ENCODE data around the gene MTSS2.

MTSS2 gene

DNA sequence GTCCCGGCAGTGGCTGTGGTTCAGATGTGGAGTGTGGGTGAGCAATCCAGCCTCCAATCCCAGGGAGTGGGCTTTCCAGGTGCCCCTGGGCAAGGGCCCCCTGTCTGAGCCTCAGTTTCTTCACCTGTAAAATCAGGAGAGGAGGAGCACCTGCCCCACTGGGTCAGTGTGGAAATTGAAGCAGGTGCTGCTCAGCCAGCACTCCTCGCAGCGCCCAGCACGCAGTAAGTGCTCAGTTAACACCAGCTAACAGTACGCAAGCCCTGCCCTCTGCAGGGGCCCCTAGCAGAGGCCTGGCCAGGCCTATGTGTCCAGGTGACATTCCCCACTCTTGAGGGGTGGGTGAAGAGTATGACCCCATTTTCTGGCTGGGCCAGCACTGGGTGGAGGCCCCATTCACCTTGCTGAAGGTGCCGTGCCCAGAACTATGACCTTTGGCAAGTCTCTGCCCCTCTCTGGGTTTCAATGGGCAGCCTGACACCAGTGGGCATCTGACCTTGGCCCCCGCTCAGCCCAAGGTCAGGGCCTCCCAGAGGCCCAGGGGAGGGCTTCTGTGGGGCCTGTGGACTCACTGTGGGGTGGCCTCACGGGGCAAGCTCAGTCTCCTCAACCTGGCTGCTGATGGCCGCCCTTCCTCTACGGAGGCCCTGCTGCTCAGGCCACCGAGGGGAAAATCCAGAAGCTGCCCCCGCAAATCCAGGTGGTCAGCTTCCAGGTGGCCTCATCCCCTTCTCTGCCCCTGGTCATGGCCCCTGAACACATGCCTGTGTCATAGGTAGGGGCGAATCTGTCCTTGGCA lies 2.5 kb downstream of the MTSS2 start:
- DNase-seq = no peak
- no peaks in the 10 kb centered on the region for H3K9me3 ChIP-seq
- TF ChIP-seq, protein P1, sequence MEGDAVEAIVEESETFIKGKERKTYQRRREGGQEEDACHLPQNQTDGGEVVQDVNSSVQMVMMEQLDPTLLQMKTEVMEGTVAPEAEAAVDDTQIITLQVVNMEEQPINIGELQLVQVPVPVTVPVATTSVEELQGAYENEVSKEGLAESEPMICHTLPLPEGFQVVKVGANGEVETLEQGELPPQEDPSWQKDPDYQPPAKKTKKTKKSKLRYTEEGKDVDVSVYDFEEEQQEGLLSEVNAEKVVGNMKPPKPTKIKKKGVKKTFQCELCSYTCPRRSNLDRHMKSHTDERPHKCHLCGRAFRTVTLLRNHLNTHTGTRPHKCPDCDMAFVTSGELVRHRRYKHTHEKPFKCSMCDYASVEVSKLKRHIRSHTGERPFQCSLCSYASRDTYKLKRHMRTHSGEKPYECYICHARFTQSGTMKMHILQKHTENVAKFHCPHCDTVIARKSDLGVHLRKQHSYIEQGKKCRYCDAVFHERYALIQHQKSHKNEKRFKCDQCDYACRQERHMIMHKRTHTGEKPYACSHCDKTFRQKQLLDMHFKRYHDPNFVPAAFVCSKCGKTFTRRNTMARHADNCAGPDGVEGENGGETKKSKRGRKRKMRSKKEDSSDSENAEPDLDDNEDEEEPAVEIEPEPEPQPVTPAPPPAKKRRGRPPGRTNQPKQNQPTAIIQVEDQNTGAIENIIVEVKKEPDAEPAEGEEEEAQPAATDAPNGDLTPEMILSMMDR (IDR thresholded peaks at IDR 0.05; ENCODE audit: low read depth, low read length) = no peak
- H3K27me3 ChIP-seq = no peaks in the 10 kb centered on the region
- peaks cover 32% of the 10 kb centered on the region for H3K4me1 ChIP-seq
- H3K36me3 ChIP-seq = peaks cover 25% of the 10 kb centered on the region
- peak overlapping the region; percentile 88; the same call in 1 of the 2 replicates for H3K4me3 ChIP-seq (ENCODE audit: low read depth, low read length)

DNA sequence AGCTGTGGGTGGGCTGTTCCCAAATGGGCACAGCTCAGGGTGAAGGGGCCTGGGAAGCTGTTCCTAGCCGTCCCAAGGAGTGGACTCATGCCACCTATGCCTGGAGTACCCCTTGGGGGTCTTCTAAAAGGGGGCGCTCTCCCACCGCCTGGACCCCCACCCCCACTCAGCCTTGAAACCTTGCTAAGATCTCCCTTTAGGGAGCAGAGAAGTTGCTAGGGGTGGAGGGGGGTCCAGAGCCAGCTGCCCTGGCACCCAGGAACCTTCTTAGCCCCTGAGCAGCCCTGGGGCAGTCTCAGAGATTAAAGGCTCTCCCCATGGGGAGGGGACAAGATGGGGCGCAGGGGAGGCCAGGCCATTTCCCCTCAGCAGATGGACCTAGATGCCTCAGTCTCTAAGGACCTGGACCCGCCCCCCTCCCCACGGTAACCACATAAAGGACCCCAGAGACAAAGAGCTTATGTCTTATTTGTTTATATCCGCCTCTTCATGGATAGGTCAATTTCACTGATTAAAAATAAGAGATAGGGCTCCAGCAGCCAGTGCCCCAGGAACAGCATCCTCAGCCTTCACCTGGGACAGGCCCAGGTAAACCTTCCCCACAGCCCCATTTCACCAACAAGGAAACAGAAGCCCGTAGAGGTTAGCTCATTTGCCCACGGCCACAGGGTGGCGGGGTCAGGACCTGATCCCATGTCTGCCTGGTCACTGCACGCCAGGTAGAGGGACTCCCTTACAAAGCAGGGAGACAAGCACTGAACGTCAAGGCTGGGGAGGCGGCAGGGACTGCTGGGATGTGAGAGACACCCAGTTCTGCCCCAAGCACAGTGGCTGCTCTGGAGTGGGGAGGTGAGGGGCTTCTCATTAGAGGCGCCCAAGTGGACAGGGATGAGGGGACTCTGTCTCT lies 3.4 kb downstream of the MTSS2 start:
- Histone ChIP-seq H3K4me3 (ENCODE audit: low read depth, low read length) (no peak overlapping the region), H3K4me1 (peaks cover 24% of the 10 kb centered on the region), H3K36me3 (peaks cover 34% of the 10 kb centered on the region), H3K9me3 (no peaks in the 10 kb centered on the region), H3K27me3 (no peaks in the 10 kb centered on the region)
- DNase-seq = no peak
- TF ChIP-seq, protein P1 (IDR thresholded peaks at IDR 0.05; ENCODE audit: low read depth, low read length) = no peak

DNA sequence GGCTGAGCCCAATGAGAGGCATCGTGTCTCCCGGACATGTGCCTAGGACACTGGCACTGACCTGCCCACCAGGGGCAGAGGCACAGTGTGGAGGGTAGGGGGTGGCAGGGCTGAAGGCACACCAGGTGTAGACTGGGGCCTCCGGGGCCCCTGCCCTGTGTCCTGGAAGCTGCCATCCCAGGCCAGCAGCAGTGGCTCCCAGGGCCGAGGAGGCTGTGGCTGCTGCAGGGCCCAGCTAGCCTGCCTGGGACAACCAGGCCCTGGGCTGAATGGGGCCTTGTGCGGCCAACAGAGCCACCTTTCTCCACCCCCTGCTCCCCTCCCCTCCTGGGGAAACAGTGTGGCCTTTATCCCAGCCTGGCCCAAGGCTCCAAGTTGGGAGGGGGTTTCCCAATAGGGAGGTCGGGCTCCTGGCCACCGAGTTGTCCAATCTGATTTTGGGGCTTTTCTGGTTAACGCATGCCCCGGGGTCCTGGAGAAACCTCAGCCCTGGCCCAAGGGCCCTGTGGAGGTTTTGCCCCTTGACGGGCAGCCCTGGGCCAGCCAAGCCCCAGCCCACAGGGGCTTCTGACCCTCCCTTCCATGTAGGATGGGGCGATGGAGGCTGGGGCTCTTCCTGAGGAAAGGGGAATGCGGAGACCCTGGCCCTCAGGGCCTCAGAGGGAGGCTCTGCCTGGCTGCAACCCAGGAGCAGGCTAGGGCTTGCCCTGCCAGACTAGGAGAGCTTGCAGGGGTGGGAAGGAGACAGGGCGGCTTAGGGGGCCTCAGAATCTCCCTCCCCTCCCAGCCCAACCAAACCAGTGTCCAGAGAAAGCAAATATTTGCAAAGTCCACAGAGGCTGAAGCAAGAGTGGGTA lies 4.2 kb downstream of the MTSS2 start:
- H3K27me3 ChIP-seq = no peaks in the 10 kb centered on the region
- H3K9me3 ChIP-seq = no peaks in the 10 kb centered on the region
- peaks cover 40% of the 10 kb centered on the region for H3K36me3 ChIP-seq
- TF ChIP-seq, protein P1 (IDR thresholded peaks at IDR 0.05; ENCODE audit: low read depth, low read length) = no peak
- DNase-seq = no peak
- H3K4me1 ChIP-seq = peaks cover 19% of the 10 kb centered on the region
- no peak overlapping the region for H3K4me3 ChIP-seq (ENCODE audit: low read depth, low read length)

DNA sequence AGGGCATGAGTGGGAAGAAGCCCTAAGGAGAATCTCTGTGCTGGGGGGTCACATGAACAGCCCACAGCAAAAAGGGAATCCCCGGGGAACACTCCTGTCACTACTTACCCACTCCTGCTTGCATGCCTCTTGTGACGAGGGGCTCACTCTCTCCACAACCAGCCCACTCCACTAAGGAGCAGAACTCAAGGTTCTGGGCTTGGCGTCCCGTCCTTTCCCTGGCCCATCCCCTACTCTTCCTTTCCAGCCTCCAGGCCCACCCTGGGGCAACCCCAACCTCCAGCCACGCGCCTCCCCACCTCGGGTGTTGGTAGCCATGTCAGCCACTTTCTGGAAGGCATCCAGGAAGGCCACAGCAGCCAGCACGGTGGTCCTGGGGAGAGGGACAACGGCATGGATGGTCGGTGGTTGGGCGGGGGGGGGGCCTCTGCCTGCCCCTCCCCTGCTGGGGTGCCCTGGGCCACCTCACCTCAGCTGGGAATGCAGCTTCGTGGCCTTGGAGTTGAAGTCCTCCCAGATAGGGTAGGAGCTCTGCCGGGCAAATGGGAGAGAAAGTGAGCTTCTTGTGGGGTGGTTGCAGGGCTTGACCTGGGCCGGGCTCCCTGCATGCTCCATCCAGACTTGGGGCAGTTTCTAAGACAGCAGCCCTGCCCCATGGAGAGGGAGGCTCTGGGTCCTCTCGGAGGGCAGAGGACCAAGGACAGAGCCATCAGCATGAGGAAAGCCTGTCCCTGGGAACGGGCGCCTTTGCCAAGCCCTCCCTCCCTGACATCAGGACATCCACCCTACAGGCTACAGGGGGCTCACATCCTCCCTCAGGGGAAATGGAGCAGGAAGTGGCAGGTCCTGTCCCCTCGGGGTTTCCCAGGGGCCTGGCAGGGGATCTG lies 5.1 kb downstream of the MTSS2 start:
- peaks cover 14% of the 10 kb centered on the region for H3K4me1 ChIP-seq
- no peak for DNase-seq
- no peak overlapping the region for H3K4me3 ChIP-seq (ENCODE audit: low read depth, low read length)
- H3K9me3 ChIP-seq = no peaks in the 10 kb centered on the region
- TF ChIP-seq, protein P1 (IDR thresholded peaks at IDR 0.05; ENCODE audit: low read depth, low read length) = no peak
- peaks cover 49% of the 10 kb centered on the region for H3K36me3 ChIP-seq
- H3K27me3 ChIP-seq = no peaks in the 10 kb centered on the region

Measured in BE2C (cell line).